Hepatocyte (in vitro differentiated cells): ENCODE measurements around the gene SOX8.

Experiments used
- EZH2 ChIP-seq: fragments of 200-600 bp; sonication (generic); IDR thresholded peaks from 2 replicates; pipeline ENCODE4 v1.6.1; 2016; ENCODE audit warnings: antibody characterized with exemption, mild to moderate bottlenecking, borderline replicate concordance
- EZH2phosphoT487 ChIP-seq: fragments of 200-600 bp; sonication (generic); IDR thresholded peaks from one replicate; pipeline ENCODE4 v1.6.1; 2018; ENCODE audit warnings: antibody characterized with exemption, mild to moderate bottlenecking, low read depth, moderate library complexity; ENCODE audit not compliant: unreplicated experiment, severe bottlenecking
- TF ChIP-seq, protein P1 (sequence below): fragments of 200-600 bp; sonication (generic); IDR thresholded peaks from 2 replicates; pipeline ENCODE4 v1.5.1; 2016; ENCODE audit warnings: antibody characterized with exemption, mild to moderate bottlenecking; ENCODE audit not compliant: poor library complexity

DNA sequence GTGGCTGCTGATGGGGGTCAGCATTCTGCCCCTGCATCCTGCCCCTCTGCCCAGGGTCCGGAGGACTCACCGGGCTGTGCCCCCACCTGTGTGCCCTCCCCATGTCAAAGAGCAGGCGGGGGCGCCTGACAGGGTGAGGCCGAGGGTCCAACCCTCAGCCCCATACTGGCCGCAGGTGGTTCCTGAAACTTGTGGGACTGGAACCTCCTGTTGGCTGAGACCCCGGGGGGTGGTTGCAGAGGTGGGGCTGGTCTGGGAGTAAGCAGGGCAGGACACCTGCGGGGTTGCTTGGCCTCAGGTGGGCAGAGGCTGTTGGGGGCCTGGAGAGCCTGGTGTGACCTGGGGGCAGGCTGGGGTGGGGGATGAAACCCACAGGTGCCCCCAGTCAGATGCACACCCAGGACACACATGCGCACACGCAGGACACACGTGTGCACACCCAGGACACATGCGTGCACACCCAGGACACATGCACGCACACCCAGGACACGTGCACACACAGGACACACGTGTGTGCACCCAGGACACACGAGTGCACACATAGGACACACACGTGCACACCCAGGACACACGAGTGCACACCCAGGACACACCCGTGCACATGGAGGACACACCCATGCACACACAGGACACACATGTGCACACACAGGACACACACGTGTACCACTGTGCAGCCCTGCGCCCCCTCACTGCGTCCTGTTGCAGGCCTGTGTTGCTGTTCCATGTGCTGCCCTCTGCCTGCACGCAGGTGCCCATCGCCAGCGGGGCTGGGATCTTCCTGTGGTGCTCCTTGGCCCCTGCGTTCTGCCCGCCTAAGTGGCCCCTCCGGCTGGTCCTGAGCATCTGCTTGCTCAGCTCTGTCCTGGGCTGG is 31.4 kb downstream of the SOX8 start:
- TF ChIP-seq EZH2 (no peak), EZH2phosphoT487 (no peak)
- TF ChIP-seq, protein P1, sequence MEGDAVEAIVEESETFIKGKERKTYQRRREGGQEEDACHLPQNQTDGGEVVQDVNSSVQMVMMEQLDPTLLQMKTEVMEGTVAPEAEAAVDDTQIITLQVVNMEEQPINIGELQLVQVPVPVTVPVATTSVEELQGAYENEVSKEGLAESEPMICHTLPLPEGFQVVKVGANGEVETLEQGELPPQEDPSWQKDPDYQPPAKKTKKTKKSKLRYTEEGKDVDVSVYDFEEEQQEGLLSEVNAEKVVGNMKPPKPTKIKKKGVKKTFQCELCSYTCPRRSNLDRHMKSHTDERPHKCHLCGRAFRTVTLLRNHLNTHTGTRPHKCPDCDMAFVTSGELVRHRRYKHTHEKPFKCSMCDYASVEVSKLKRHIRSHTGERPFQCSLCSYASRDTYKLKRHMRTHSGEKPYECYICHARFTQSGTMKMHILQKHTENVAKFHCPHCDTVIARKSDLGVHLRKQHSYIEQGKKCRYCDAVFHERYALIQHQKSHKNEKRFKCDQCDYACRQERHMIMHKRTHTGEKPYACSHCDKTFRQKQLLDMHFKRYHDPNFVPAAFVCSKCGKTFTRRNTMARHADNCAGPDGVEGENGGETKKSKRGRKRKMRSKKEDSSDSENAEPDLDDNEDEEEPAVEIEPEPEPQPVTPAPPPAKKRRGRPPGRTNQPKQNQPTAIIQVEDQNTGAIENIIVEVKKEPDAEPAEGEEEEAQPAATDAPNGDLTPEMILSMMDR, result no peak
